Upper lobe of left lung (tissue), 4 donors: ENCODE measurements around the gene PTPRG.

ENCODE experiments used
- POLR2A ChIP-seq, 4 donors: fragments of 450-650 bp; IDR thresholded peaks; one replicate each; pipeline ENCODE4 v1.5.1; 2016 to 2017; ENCODE audit warnings: antibody characterized with exemption in 4 of 4, mild to moderate bottlenecking in 2 of 4
- POLR2AphosphoS5 ChIP-seq, 2 donors: sonication (generic); formaldehyde crosslinking; IDR thresholded peaks; one replicate each; pipeline ENCODE4 v1.5.1; 2017; ENCODE audit warnings: antibody characterized with exemption in 2 of 2
- TF ChIP-seq, protein P1 (sequence below), 6 experiments: fragments of 450-650 bp in 4 of 6; fragments of 200-600 bp in 2 of 6; sonication (generic) in 2 of 6; IDR thresholded peaks; one replicate each; pipeline ENCODE4 v1.5.1; 2016 to 2019; ENCODE audit warnings: antibody characterized with exemption in 6 of 6

- TF ChIP-seq, protein P1, sequence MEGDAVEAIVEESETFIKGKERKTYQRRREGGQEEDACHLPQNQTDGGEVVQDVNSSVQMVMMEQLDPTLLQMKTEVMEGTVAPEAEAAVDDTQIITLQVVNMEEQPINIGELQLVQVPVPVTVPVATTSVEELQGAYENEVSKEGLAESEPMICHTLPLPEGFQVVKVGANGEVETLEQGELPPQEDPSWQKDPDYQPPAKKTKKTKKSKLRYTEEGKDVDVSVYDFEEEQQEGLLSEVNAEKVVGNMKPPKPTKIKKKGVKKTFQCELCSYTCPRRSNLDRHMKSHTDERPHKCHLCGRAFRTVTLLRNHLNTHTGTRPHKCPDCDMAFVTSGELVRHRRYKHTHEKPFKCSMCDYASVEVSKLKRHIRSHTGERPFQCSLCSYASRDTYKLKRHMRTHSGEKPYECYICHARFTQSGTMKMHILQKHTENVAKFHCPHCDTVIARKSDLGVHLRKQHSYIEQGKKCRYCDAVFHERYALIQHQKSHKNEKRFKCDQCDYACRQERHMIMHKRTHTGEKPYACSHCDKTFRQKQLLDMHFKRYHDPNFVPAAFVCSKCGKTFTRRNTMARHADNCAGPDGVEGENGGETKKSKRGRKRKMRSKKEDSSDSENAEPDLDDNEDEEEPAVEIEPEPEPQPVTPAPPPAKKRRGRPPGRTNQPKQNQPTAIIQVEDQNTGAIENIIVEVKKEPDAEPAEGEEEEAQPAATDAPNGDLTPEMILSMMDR (IDR thresholded peaks at IDR 0.05): no peak
- TF ChIP-seq POLR2AphosphoS5 (IDR thresholded peaks at IDR 0.05) (no peak), POLR2A (IDR thresholded peaks at IDR 0.05) (no peak)
Measured at GRCh38 chr3:61639991-61640390, 78.6 kb downstream of the PTPRG start.
